ENCODE measurements around the gene AQP6.

- TF ChIP-seq POLR2AphosphoS5 (IDR thresholded peaks at IDR 0.05): no peak
- TF ChIP-seq, protein P1, sequence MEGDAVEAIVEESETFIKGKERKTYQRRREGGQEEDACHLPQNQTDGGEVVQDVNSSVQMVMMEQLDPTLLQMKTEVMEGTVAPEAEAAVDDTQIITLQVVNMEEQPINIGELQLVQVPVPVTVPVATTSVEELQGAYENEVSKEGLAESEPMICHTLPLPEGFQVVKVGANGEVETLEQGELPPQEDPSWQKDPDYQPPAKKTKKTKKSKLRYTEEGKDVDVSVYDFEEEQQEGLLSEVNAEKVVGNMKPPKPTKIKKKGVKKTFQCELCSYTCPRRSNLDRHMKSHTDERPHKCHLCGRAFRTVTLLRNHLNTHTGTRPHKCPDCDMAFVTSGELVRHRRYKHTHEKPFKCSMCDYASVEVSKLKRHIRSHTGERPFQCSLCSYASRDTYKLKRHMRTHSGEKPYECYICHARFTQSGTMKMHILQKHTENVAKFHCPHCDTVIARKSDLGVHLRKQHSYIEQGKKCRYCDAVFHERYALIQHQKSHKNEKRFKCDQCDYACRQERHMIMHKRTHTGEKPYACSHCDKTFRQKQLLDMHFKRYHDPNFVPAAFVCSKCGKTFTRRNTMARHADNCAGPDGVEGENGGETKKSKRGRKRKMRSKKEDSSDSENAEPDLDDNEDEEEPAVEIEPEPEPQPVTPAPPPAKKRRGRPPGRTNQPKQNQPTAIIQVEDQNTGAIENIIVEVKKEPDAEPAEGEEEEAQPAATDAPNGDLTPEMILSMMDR (IDR thresholded peaks at IDR 0.05): no peak
Observed at GRCh38 chr12:50004696-50005095, 31.9 kb downstream of the AQP6 start.
